ENCODE measurements around the gene COL1A2.

COL1A2 gene

GRCh38 chr7:94409200-94409948, 14.7 kb downstream of the COL1A2 start:
- no peak overlapping the region for H3K27ac ChIP-seq (ENCODE audit: low read depth, low read length)
- peaks cover 10% of the 10 kb centered on the region; the same call in 1 of the 2 replicates for H3K4me1 ChIP-seq (ENCODE audit: control insufficient read depth, insufficient read depth, low read length)
- no peak overlapping the region for H3K4me3 ChIP-seq (ENCODE audit: low read depth, low read length)
- no peak overlapping the region for H3K9ac ChIP-seq (ENCODE audit: low read depth, low read length)
- H3K36me3 ChIP-seq (ENCODE audit: control insufficient read depth, insufficient read depth, low read length): peaks cover 100% of the 10 kb centered on the region
- H3K9me3 ChIP-seq (ENCODE audit: control insufficient read depth, insufficient read depth, low read length): no peaks in the 10 kb centered on the region
- no peaks in the 10 kb centered on the region for H3K27me3 ChIP-seq (ENCODE audit: control insufficient read depth, insufficient read depth, low read length)

GRCh38 chr7:94410413-94411187, 15.9 kb downstream of the COL1A2 start:
- Histone ChIP-seq H3K9ac (ENCODE audit: low read depth, low read length) (no peak overlapping the region), H3K4me1 (ENCODE audit: control insufficient read depth, insufficient read depth, low read length) (peaks cover 11% of the 10 kb centered on the region; the same call in 1 of the 2 replicates), H3K9me3 (ENCODE audit: control insufficient read depth, insufficient read depth, low read length) (no peaks in the 10 kb centered on the region), H3K36me3 (ENCODE audit: control insufficient read depth, insufficient read depth, low read length) (peaks cover 100% of the 10 kb centered on the region), H3K27ac (ENCODE audit: low read depth, low read length) (no peak overlapping the region), H3K4me3 (ENCODE audit: low read depth, low read length) (no peak overlapping the region), H3K27me3 (ENCODE audit: control insufficient read depth, insufficient read depth, low read length) (no peaks in the 10 kb centered on the region)

- no peak overlapping the region for H3K9ac ChIP-seq (ENCODE audit: low read depth, low read length)
- H3K4me3 ChIP-seq (ENCODE audit: low read depth, low read length): no peak overlapping the region
- no peaks in the 10 kb centered on the region for H3K27me3 ChIP-seq (ENCODE audit: control insufficient read depth, insufficient read depth, low read length)
- no peak overlapping the region for H3K27ac ChIP-seq (ENCODE audit: low read depth, low read length)
- peaks cover 100% of the 10 kb centered on the region for H3K36me3 ChIP-seq (ENCODE audit: control insufficient read depth, insufficient read depth, low read length)
- peaks cover 11% of the 10 kb centered on the region; the same call in 1 of the 2 replicates for H3K4me1 ChIP-seq (ENCODE audit: control insufficient read depth, insufficient read depth, low read length)
- no peaks in the 10 kb centered on the region for H3K9me3 ChIP-seq (ENCODE audit: control insufficient read depth, insufficient read depth, low read length)
Measured at GRCh38 chr7:94411188-94411466, 16.4 kb downstream of the COL1A2 start.

GRCh38 chr7:94412762-94413322, 18.1 kb downstream of the COL1A2 start:
- Histone ChIP-seq H3K9ac (ENCODE audit: low read depth, low read length) (no peak overlapping the region), H3K4me1 (ENCODE audit: control insufficient read depth, insufficient read depth, low read length) (peaks cover 11% of the 10 kb centered on the region; the same call in 1 of the 2 replicates), H3K36me3 (ENCODE audit: control insufficient read depth, insufficient read depth, low read length) (peaks cover 100% of the 10 kb centered on the region), H3K27ac (ENCODE audit: low read depth, low read length) (no peak overlapping the region), H3K4me3 (ENCODE audit: low read depth, low read length) (no peak overlapping the region), H3K27me3 (ENCODE audit: control insufficient read depth, insufficient read depth, low read length) (no peaks in the 10 kb centered on the region), H3K9me3 (ENCODE audit: control insufficient read depth, insufficient read depth, low read length) (no peaks in the 10 kb centered on the region)

GRCh38 chr7:94414481-94414880, 19.8 kb downstream of the COL1A2 start:
- Histone ChIP-seq H3K4me1 (ENCODE audit: control insufficient read depth, insufficient read depth, low read length) (peaks cover 11% of the 10 kb centered on the region; the same call in 1 of the 2 replicates), H3K9me3 (ENCODE audit: control insufficient read depth, insufficient read depth, low read length) (no peaks in the 10 kb centered on the region), H3K27ac (ENCODE audit: low read depth, low read length) (no peak overlapping the region), H3K27me3 (ENCODE audit: control insufficient read depth, insufficient read depth, low read length) (no peaks in the 10 kb centered on the region), H3K36me3 (ENCODE audit: control insufficient read depth, insufficient read depth, low read length) (peaks cover 100% of the 10 kb centered on the region), H3K4me3 (ENCODE audit: low read depth, low read length) (no peak overlapping the region), H3K9ac (ENCODE audit: low read depth, low read length) (no peak overlapping the region)

- H3K27ac ChIP-seq (ENCODE audit: low read depth, low read length): no peak overlapping the region
- H3K4me3 ChIP-seq (ENCODE audit: low read depth, low read length): no peak overlapping the region
- no peak overlapping the region for H3K9ac ChIP-seq (ENCODE audit: low read depth, low read length)
- H3K4me1 ChIP-seq (ENCODE audit: control insufficient read depth, insufficient read depth, low read length): peaks cover 11% of the 10 kb centered on the region; the same call in 1 of the 2 replicates
- peaks cover 100% of the 10 kb centered on the region for H3K36me3 ChIP-seq (ENCODE audit: control insufficient read depth, insufficient read depth, low read length)
- no peaks in the 10 kb centered on the region for H3K9me3 ChIP-seq (ENCODE audit: control insufficient read depth, insufficient read depth, low read length)
- no peaks in the 10 kb centered on the region for H3K27me3 ChIP-seq (ENCODE audit: control insufficient read depth, insufficient read depth, low read length)
Measured at GRCh38 chr7:94414980-94415379, 20.3 kb downstream of the COL1A2 start.

GRCh38 chr7:94417306-94417705, 22.6 kb downstream of the COL1A2 start:
- no peaks in the 10 kb centered on the region for H3K27me3 ChIP-seq (ENCODE audit: control insufficient read depth, insufficient read depth, low read length)
- peaks cover 11% of the 10 kb centered on the region; the same call in 1 of the 2 replicates for H3K4me1 ChIP-seq (ENCODE audit: control insufficient read depth, insufficient read depth, low read length)
- no peak overlapping the region for H3K27ac ChIP-seq (ENCODE audit: low read depth, low read length)
- no peak overlapping the region for H3K9ac ChIP-seq (ENCODE audit: low read depth, low read length)
- no peaks in the 10 kb centered on the region for H3K9me3 ChIP-seq (ENCODE audit: control insufficient read depth, insufficient read depth, low read length)
- no peak overlapping the region for H3K4me3 ChIP-seq (ENCODE audit: low read depth, low read length)
- peaks cover 100% of the 10 kb centered on the region for H3K36me3 ChIP-seq (ENCODE audit: control insufficient read depth, insufficient read depth, low read length)

GRCh38 chr7:94417901-94418300, 23.2 kb downstream of the COL1A2 start:
- no peak overlapping the region for H3K4me3 ChIP-seq (ENCODE audit: low read depth, low read length)
- no peaks in the 10 kb centered on the region for H3K27me3 ChIP-seq (ENCODE audit: control insufficient read depth, insufficient read depth, low read length)
- H3K9ac ChIP-seq (ENCODE audit: low read depth, low read length): no peak overlapping the region
- peaks cover 11% of the 10 kb centered on the region; the same call in 1 of the 2 replicates for H3K4me1 ChIP-seq (ENCODE audit: control insufficient read depth, insufficient read depth, low read length)
- no peaks in the 10 kb centered on the region for H3K9me3 ChIP-seq (ENCODE audit: control insufficient read depth, insufficient read depth, low read length)
- H3K36me3 ChIP-seq (ENCODE audit: control insufficient read depth, insufficient read depth, low read length): peaks cover 100% of the 10 kb centered on the region
- no peak overlapping the region for H3K27ac ChIP-seq (ENCODE audit: low read depth, low read length)

GRCh38 chr7:94418851-94419250, 24.2 kb downstream of the COL1A2 start:
- H3K9ac ChIP-seq (ENCODE audit: low read depth, low read length): no peak overlapping the region
- peaks cover 7% of the 10 kb centered on the region; the same call in 1 of the 2 replicates for H3K4me1 ChIP-seq (ENCODE audit: control insufficient read depth, insufficient read depth, low read length)
- no peaks in the 10 kb centered on the region for H3K27me3 ChIP-seq (ENCODE audit: control insufficient read depth, insufficient read depth, low read length)
- H3K36me3 ChIP-seq (ENCODE audit: control insufficient read depth, insufficient read depth, low read length): peaks cover 99% of the 10 kb centered on the region
- no peak overlapping the region for H3K4me3 ChIP-seq (ENCODE audit: low read depth, low read length)
- no peak overlapping the region for H3K27ac ChIP-seq (ENCODE audit: low read depth, low read length)
- no peaks in the 10 kb centered on the region for H3K9me3 ChIP-seq (ENCODE audit: control insufficient read depth, insufficient read depth, low read length)

- Histone ChIP-seq H3K4me1 (ENCODE audit: control insufficient read depth, insufficient read depth, low read length) (no peaks in the 10 kb centered on the region), H3K9ac (ENCODE audit: low read depth, low read length) (no peak overlapping the region), H3K9me3 (ENCODE audit: control insufficient read depth, insufficient read depth, low read length) (no peaks in the 10 kb centered on the region), H3K27me3 (ENCODE audit: control insufficient read depth, insufficient read depth, low read length) (no peaks in the 10 kb centered on the region), H3K27ac (ENCODE audit: low read depth, low read length) (no peak overlapping the region), H3K4me3 (ENCODE audit: low read depth, low read length) (no peak overlapping the region), H3K36me3 (ENCODE audit: control insufficient read depth, insufficient read depth, low read length) (peaks cover 99% of the 10 kb centered on the region)
Measured at GRCh38 chr7:94420328-94420727, 25.6 kb downstream of the COL1A2 start.

GRCh38 chr7:94421681-94422080, 27.0 kb downstream of the COL1A2 start:
- H3K4me1 ChIP-seq (ENCODE audit: control insufficient read depth, insufficient read depth, low read length): no peaks in the 10 kb centered on the region
- H3K27ac ChIP-seq (ENCODE audit: low read depth, low read length): no peak overlapping the region
- H3K36me3 ChIP-seq (ENCODE audit: control insufficient read depth, insufficient read depth, low read length): peaks cover 99% of the 10 kb centered on the region

More at GRCh38 chr7:94421681-94422080, 27.0 kb downstream of the COL1A2 start:
- Histone ChIP-seq H3K27me3 (ENCODE audit: control insufficient read depth, insufficient read depth, low read length) (no peaks in the 10 kb centered on the region), H3K9ac (ENCODE audit: low read depth, low read length) (no peak overlapping the region), H3K4me3 (ENCODE audit: low read depth, low read length) (no peak overlapping the region), H3K9me3 (ENCODE audit: control insufficient read depth, insufficient read depth, low read length) (no peaks in the 10 kb centered on the region)

Measured in HUES48 (cell line).